WI38 (cell line): Measurements from ENCODE around the gene BCAS3.

ENCODE experiments used
- H3K4me3 ChIP-seq: 2 replicates; pipeline ENCODE4 v1.5.1; 2011; ENCODE audit warnings: low read depth, mild to moderate bottlenecking, control low read depth, low read length
- CTCF ChIP-seq: IDR thresholded peaks from 2 replicates; pipeline ENCODE4 v1.5.1; 2012; ENCODE audit warnings: low read depth, mild to moderate bottlenecking, control low read depth, low read length

Gene BCAS3

GRCh38 chr17:61326330-61326729 is 648.7 kb downstream of the BCAS3 start:
- no peak overlapping the region for H3K4me3 ChIP-seq
- TF ChIP-seq CTCF = no peak

GRCh38 chr17:61328351-61328750 is 650.7 kb downstream of the BCAS3 start:
- TF ChIP-seq CTCF = no peak
- no peak overlapping the region for H3K4me3 ChIP-seq

DNA sequence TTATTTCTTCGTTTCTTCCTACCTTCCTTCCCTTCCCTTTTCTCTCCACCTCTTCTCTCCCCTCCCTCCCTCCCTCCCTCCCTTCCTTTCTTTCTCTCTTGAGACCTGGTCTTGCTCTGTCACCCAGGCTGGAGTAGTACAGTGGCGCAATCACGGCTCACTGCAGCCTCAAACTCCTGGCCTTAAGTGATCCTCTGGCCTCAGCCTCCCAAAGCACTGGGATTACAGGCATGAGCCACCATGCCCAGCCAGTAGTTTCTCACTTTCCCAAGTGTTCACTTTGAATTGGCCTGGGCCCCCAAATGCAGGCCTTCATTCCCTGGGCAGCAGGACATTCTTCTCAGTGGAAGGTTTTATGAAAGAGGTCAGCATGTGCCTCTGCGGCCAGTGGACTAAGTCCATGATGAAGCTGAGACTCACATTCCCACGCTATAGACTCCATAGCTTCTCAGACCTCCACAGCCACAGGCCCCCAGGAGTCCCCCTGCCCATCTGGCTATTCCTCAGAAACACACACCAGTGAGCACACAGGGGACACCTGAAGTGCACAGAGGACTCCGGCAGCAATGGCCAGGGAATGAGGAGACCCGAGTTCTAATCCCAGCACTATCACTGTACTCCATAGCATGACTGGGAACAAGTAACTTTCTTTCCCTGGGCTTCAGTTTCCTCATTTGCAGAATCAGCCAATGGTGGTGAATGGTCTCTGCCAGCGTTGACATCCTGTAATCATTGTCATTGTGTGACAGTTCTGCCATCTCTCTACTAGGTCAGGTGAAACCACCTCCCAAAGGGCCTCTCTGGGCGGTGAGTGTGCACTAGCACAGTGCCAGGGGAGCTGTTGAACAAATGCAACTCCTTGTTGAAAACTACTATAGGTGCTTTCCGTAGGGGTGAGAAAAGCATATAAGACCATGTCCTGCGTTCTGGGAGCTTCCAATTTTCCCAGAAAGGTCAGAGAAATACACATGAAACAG is 652.8 kb downstream of the BCAS3 start:
- H3K4me3 ChIP-seq = no peak overlapping the region
- TF ChIP-seq CTCF = no peak

DNA sequence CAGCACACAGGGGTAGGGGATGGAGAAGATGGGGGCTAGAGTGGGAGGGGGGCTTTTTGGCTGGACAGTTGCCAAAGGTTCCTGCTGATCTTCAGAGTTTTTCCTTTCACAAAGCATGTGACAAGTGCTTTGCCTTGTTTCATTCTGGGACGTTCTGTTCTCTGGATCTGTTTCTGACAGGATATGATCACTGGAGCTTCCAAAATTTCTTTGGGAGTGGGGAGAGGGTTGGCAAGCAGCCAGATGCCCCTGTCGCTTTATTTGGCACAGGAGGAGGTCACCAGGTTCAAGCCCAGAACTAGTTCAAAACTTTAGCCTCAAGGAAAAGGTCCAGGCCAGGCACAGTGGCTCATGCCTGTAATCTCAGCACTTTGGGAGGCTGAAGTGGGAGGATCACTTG is 653.5 kb downstream of the BCAS3 start:
- no peak for TF ChIP-seq CTCF

GRCh38 chr17:61331886-61332285 is 654.2 kb downstream of the BCAS3 start:
- no peak for TF ChIP-seq CTCF
- no peak overlapping the region for H3K4me3 ChIP-seq

More for the DNA sequence above, 653.5 kb downstream of the BCAS3 start:
- H3K4me3 ChIP-seq = no peak overlapping the region

- H3K4me3 ChIP-seq = no peak overlapping the region
- TF ChIP-seq CTCF = no peak
These were observed 655.5 kb downstream of the BCAS3 start for GRCh38 chr17:61333136-61333535.

DNA sequence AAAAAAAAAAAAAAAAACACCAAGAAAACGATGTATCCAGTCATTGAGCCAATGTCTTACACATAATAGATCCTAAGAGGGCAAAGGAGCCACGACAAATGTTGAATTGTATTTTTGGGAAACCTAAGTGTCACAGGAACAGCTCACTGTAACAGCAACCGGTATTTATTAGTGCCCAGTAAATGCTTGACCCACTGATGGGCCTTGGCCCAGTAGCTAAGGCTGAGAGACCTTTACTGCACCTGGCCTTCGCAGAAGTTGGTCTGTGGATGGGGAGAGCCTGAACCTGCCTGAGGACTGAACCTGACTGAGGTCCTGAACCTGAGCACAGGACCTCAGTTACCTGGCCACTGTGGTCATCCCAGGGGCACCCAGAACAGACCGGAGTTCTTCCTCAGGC is 657.0 kb downstream of the BCAS3 start:
- no peak for TF ChIP-seq CTCF

More for the DNA sequence above, 657.0 kb downstream of the BCAS3 start:
- no peak overlapping the region for H3K4me3 ChIP-seq
